Fibroblast of lung (primary cell): ENCODE results near the gene OLIG2.

Experiments
- EZH2 ChIP-seq: IDR thresholded peaks from 2 replicates; pipeline ENCODE4 v1.5.1; 2012; ENCODE audit warnings: low read length, control low read depth, mild to moderate bottlenecking; ENCODE audit errors: missing control alignments
- TF ChIP-seq, protein P1 (sequence below), 2 donors: IDR thresholded peaks in 1 of 2; conservative IDR thresholded peaks in 1 of 2; 1 replicate in 1 of 2; 2 replicates in 1 of 2; pipeline ENCODE4 v1.5.1; 2011 to 2012; ENCODE audit warnings: low read length in 2 of 2, control low read depth in 1 of 2, inconsistent platforms in 1 of 2, low read depth in 1 of 2, mild to moderate bottlenecking in 1 of 2

DNA sequence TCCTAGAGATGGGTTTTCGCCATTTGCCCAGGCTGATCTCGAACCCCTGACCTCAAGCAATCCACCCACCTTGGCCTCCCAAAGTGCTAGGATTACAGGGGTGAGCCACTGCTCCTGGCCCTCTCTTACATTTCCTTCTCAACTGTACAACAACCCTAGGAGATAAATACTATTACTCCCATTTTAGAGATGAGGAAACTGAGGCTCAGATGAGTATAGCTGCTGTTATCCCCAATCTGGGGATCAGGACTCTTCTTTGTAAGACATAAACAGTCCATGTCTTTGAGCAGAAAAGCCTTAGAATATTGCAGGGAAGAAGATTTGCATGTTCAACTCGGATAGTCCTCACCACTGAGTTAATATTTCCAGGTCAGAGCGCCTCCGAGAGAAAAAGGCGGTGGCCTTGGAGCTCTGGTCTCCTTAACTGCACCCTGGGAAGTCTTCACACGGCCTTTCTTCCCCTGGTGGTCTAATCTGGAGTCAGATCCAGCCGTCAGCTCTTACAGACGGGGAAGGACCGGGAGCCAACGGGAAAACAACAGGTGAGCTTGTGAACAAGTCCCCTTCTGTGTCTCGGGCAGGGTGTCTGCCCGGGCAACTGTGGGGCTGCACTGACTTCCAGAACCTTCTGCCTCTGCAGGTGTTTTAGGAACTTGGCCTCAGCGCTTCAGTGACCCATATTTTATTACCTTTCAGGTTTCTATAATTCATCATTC, 38.3 kb downstream of the OLIG2 start:
- TF ChIP-seq, protein P1, sequence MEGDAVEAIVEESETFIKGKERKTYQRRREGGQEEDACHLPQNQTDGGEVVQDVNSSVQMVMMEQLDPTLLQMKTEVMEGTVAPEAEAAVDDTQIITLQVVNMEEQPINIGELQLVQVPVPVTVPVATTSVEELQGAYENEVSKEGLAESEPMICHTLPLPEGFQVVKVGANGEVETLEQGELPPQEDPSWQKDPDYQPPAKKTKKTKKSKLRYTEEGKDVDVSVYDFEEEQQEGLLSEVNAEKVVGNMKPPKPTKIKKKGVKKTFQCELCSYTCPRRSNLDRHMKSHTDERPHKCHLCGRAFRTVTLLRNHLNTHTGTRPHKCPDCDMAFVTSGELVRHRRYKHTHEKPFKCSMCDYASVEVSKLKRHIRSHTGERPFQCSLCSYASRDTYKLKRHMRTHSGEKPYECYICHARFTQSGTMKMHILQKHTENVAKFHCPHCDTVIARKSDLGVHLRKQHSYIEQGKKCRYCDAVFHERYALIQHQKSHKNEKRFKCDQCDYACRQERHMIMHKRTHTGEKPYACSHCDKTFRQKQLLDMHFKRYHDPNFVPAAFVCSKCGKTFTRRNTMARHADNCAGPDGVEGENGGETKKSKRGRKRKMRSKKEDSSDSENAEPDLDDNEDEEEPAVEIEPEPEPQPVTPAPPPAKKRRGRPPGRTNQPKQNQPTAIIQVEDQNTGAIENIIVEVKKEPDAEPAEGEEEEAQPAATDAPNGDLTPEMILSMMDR (conservative IDR thresholded peaks at IDR 0.05 in 1 of 2, IDR thresholded peaks at IDR 0.05 in 1 of 2; ENCODE audit: low read depth in 1 of 2, low read length in 2 of 2) = no peak
- no peak for TF ChIP-seq EZH2
